Liver (tissue), 9 donors: Measurements from ENCODE around the gene TMEM190. TPM values are rescaled to one million over a fixed set of nuclear protein-coding genes. Genes with fewer than 3 reads are reported as not detected.

Source experiments
- DNase-seq: peaks from one replicate; pipeline ENCODE4 v3.0.0-alpha.2; 2017; ENCODE audit warnings: low spot score
- H3K27ac ChIP-seq, 2 donors: one replicate each; pipeline ENCODE4 v1.7.0; 2013; ENCODE audit warnings: inconsistent platforms in 2 of 2, low read length in 2 of 2, control low read depth in 1 of 2, low read depth in 1 of 2, mild to moderate bottlenecking in 1 of 2
- H3K27me3 ChIP-seq, 4 donors: one replicate each; pipeline versions ENCODE4 v1.6.1 to v1.7.0; 2013; ENCODE audit warnings: low read length in 3 of 4, inconsistent platforms in 1 of 4, mild to moderate bottlenecking in 1 of 4, moderate library complexity in 1 of 4; ENCODE audit not compliant: control insufficient read depth in 4 of 4, insufficient read depth in 4 of 4
- H3K36me3 ChIP-seq, 4 donors: one replicate each; pipeline versions ENCODE4 v1.6.1 to v1.7.0; 2013; ENCODE audit warnings: low read length in 3 of 4, mild to moderate bottlenecking in 3 of 4, low read depth in 1 of 4, moderate library complexity in 1 of 4; ENCODE audit not compliant: control insufficient read depth in 4 of 4, insufficient read depth in 3 of 4
- H3K4me1 ChIP-seq, 4 donors: one replicate each; pipeline versions ENCODE4 v1.6.1 to v1.7.0; 2013; ENCODE audit warnings: low read length in 3 of 4, mild to moderate bottlenecking in 3 of 4, moderate library complexity in 1 of 4; ENCODE audit not compliant: control insufficient read depth in 4 of 4, insufficient read depth in 4 of 4
- H3K4me3 ChIP-seq, 3 donors: one replicate each; pipeline versions ENCODE4 v1.6.1 to v1.7.0; 2013; ENCODE audit warnings: low read length in 3 of 3, control low read depth in 1 of 3, low read depth in 1 of 3, mild to moderate bottlenecking in 1 of 3
- H3K9ac ChIP-seq, 2 donors: one replicate each; pipeline ENCODE4 v1.7.0; 2013; ENCODE audit warnings: low read length in 2 of 2, mild to moderate bottlenecking in 2 of 2, moderate library complexity in 2 of 2, control low read depth in 1 of 2, low read depth in 1 of 2
- H3K9me3 ChIP-seq, 4 donors: one replicate each; pipeline versions ENCODE4 v1.6.1 to v1.7.0; 2013; ENCODE audit warnings: low read length in 3 of 4; ENCODE audit not compliant: control insufficient read depth in 4 of 4
- CTCF ChIP-seq: fragments of 150-350 bp; IDR thresholded peaks from 2 replicates; pipeline ENCODE4 v1.5.1; 2017; ENCODE audit warnings: improper control_type of control experiment, low read depth, low read length; ENCODE audit not compliant: missing input control
- FOXA1 ChIP-seq: IDR thresholded peaks from 2 replicates; pipeline ENCODE4 v1.6.1; 2016; ENCODE audit warnings: antibody characterized with exemption
- GABPA ChIP-seq, 2 donors: IDR thresholded peaks in 1 of 2; conservative IDR thresholded peaks in 1 of 2; 2 replicates each; pipeline ENCODE4 v1.6.1; 2016; ENCODE audit warnings: antibody characterized with exemption in 2 of 2, mild to moderate bottlenecking in 1 of 2, moderate library complexity in 1 of 2
- HNF4A ChIP-seq, 2 donors: conservative IDR thresholded peaks; 2 replicates each; pipeline ENCODE4 v1.6.1; 2016; ENCODE audit warnings: antibody characterized with exemption in 2 of 2, mild to moderate bottlenecking in 2 of 2
- JUND ChIP-seq, 2 donors: IDR thresholded peaks; 2 replicates each; pipeline ENCODE4 v1.6.1; 2016; ENCODE audit warnings: antibody characterized with exemption in 2 of 2
- NR2F2 ChIP-seq: IDR thresholded peaks from 2 replicates; pipeline ENCODE4 v1.6.1; 2016; ENCODE audit warnings: antibody characterized with exemption
- REST ChIP-seq: IDR thresholded peaks from 2 replicates; pipeline ENCODE4 v1.6.1; 2016; ENCODE audit warnings: antibody characterized with exemption, mild to moderate bottlenecking
- RXRA ChIP-seq, 2 donors: IDR thresholded peaks; 2 replicates each; pipeline ENCODE4 v1.6.1; 2017 to 2018; ENCODE audit warnings: antibody characterized with exemption in 2 of 2, mild to moderate bottlenecking in 1 of 2
- YY1 ChIP-seq: IDR thresholded peaks from 2 replicates; pipeline ENCODE4 v1.6.1; 2016; ENCODE audit warnings: antibody characterized with exemption, mild to moderate bottlenecking
- WGBS: extraction: QIAGEN DNeasy Blood & Tissue Kit; methylation state at CpG from one replicate; pipeline ENCODE4 v1.1.7; 2013; 5-methylcytosine and 5-hydroxymethylcytosine counted together
- polyA plus RNA-seq, 2 donors: library from polyadenylated mRNA; stranded (reverse) in 1 of 2; unstranded in 1 of 2; fragments of 200-250 nt in 1 of 2; fragments of >200 nt in 1 of 2; fragmentation: Nextera tagmentation in 1 of 2; extraction: Ambion mirVana in 1 of 2; gene quantifications; one replicate each; pipeline versions ENCODE4 v1.2.1 to v1.2.3, GENCODE V29; 2013 to 2015
- total RNA-seq, 2 donors: library from RNA; depleted of rRNA; stranded (reverse); fragments of >200 nt; gene quantifications; one replicate each; pipeline ENCODE4 v1.2.3, GENCODE V29; 2014
- donor health status: healthy.
- donor health status: healthy.
- donor health status: healthy.
- donor health status: healthy.
- donor health status: healthy.

Gene TMEM190
- total and polyA plus RNA-seq, 4 donors, result not detected

GRCh38 chr19:55360902-55361301 is 15.7 kb upstream of the TMEM190 start:
- no peak overlapping the region for H3K4me3 ChIP-seq
- no peaks in the 10 kb centered on the region for H3K27me3 ChIP-seq
- H3K9ac ChIP-seq, result no peak overlapping the region
- H3K4me1 ChIP-seq, result no peaks in the 10 kb centered on the region
- no peak overlapping the region for H3K27ac ChIP-seq
- H3K36me3 ChIP-seq, result no peaks in the 10 kb centered on the region
- no peak for DNase-seq
- no peak for TF ChIP-seq HNF4A (conservative IDR thresholded peaks at IDR 0.05)
- TF ChIP-seq YY1, result no peak
- no peak for TF ChIP-seq RXRA (IDR thresholded peaks at IDR 0.05)
- TF ChIP-seq REST, result no peak
- no peak for TF ChIP-seq JUND (IDR thresholded peaks at IDR 0.05)
- TF ChIP-seq GABPA (IDR thresholded peaks at IDR 0.05 in 1 of 2, conservative IDR thresholded peaks at IDR 0.05 in 1 of 2), result no peak
- TF ChIP-seq CTCF, result no peak
- H3K9me3 ChIP-seq, result no peaks in the 10 kb centered on the region
- whole genome bisulfite sequencing, result 92% methylated on average over 16 of the region's 16 CpGs

GRCh38 chr19:55362174-55362989 is 14.2 kb upstream of the TMEM190 start:
- Histone ChIP-seq H3K27ac (no peak overlapping the region), H3K4me1 (no peaks in the 10 kb centered on the region), H3K4me3 (no peak overlapping the region), H3K9ac (no peak overlapping the region), H3K27me3 (no peaks in the 10 kb centered on the region), H3K36me3 (no peaks in the 10 kb centered on the region), H3K9me3 (no peaks in the 10 kb centered on the region)
- DNase-seq, result no peak
- TF ChIP-seq GABPA (IDR thresholded peaks at IDR 0.05 in 1 of 2, conservative IDR thresholded peaks at IDR 0.05 in 1 of 2) (no peak), FOXA1 (no peak), REST (no peak), NR2F2 (no peak)
- WGBS, result 72% methylated on average over 38 of the region's 38 CpGs
